Fibroblast of skin of left quadriceps (primary cell): ENCODE data around the gene PUS3.
"Not testable (repeated sequence)": the region's sequence is repeated elsewhere in the genome, so short reads cannot be mapped to it uniquely, and the experiment has no call there.

Experiments
- DNase-seq, 2 experiments: peaks; one replicate each; pipeline ENCODE4 v3.0.0-alpha.2; 2013; ENCODE audit warnings: low read depth in 2 of 2

Gene PUS3

DNA sequence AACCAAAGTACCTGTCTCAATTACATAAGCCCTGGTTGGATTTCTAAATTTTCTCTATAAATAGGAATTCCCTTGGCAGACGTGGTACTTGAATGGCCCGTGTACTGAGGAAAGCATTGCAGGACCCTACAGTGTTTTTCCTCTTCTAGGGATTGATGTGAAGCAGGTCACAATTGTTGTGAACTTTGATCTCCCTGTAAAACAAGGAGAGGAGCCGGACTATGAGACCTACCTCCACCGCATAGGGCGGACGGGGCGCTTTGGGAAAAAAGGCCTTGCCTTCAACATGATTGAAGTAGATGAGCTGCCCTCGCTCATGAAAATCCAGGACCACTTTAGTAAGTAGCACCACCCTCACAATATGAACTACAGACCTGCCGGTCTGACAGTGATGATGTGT is 18.0 kb upstream of the PUS3 start:
- DNase-seq = no peak

DNA sequence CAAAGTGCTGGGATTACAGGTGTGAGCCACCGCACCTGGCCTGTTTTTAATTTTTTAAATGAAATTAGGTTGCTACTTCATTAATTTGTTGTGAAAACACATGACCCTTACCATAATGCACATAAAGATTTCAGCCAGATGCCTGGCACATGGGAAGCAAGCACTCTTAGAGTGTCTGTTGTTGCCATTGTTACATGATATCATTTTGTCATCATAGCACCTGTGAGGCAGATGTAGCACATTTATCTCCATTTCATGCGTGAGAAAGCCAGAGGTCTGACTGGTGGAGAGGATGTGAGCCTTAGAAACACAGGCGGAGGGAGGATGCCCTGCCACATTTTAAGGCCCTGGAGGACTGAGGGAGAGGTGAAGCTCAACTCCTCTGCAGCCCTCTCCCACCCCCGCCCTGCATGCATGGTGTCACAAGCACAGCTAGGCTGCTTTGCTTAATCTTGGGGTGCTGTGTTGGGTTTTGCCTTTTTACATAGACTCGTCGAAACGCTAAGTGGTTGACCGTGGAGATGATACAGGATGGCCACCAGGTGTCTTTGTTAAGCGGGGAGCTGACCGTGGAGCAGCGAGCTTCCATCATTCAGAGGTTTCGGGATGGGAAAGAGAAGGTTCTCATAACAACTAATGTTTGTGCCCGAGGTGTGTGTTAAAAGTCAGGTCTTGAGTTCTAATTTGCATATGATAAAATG is 15.3 kb upstream of the PUS3 start:
- no peak for DNase-seq

DNA sequence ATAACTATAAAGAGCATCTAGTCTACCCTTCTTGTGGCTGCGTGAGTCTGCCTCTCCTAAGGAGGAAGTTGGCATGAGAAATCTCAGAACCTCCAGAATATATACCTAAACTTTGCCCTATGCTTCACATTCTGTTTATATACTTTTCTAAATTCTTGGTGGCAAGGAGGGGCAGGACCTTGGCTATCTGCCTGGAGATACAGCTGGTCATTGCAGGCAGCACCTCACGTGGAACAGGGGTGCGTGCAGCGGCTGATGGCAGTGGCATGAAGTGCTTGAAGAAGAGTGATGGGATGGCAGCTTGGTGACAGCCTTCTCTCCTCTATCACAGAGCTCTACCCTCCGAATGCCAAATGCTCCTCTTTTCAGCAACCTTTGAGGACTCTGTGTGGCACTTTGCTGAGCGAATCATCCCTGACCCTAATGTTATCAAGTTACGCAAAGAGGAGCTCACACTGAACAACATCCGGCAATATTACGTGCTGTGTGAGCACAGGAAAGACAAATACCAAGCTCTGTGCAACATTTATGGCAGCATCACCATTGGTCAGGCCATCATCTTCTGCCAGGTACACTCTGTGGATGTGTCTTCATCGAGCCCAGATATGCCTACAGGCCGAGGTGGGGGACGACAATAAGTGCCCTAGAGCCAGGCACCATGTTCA is 13.8 kb upstream of the PUS3 start:
- DNase-seq = no peak

DNA sequence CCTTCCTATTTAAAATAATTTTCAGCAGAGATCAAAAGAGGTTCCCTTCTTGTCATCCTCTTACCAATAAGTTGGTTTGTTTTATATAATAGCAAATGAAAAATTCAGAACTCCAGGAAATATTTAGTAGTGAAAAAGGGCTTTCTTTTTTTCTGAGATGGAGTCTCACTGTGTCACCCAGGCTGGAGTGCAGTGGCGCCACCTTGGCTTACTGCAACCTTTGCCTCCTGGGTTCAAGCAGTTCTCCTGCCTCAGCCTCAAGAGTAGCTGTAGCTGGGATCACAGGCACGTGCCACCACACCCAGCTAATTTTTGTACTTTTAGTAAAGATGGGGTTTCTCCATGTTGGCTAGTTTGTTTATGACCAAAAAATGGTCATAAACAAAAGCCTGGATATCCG is 11.6 kb upstream of the PUS3 start:
- not testable (repeated sequence) for DNase-seq

DNA sequence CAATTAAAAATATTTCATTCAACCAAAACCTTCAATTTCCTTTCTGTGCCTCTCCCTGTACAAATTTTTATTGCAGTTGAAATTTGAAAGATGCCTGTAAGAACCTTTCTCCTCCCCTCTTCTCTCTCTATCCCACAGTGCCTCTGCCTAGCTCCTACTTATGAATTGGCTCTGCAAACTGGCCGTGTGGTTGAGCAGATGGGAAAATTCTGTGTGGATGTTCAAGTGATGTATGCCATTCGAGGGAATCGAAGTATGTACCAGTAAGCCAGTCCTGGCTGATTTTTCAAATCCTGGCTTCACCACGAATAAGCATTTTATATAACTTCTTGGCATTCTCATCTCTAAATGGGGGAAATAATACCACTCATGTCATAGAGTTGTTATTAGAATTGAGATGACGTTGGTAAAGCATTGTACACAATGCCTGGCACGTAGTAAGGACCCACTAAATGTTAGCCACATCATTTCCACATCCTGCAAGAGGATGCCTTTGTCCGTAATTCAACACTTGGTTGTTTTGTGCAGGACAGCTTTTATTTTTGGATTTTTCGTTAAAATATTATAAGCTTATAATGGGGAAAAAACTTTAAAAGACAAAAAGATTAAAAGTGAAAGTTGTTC is 7.3 kb upstream of the PUS3 start:
- no peak for DNase-seq

DNA sequence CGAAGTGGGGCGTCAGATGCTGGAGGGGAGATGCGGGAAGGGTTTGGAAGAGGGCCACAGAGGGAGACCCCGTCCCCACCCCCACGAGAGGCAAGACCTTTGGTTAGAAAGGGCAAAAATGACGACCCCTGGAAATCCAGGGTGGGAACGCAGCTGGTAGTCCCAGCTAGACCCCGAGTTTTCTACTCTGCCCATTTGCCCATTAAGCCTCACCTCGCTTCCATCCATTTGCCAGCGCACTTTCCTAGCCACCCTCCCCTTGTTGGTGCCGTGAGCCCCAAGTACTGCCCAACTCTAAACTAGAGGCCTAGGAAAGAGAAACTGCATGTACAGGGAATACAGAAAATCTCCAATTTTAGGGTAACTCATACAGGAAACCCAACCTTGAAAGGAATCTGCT is 1.7 kb upstream of the PUS3 start:
- DNase-seq = no peak

DNA sequence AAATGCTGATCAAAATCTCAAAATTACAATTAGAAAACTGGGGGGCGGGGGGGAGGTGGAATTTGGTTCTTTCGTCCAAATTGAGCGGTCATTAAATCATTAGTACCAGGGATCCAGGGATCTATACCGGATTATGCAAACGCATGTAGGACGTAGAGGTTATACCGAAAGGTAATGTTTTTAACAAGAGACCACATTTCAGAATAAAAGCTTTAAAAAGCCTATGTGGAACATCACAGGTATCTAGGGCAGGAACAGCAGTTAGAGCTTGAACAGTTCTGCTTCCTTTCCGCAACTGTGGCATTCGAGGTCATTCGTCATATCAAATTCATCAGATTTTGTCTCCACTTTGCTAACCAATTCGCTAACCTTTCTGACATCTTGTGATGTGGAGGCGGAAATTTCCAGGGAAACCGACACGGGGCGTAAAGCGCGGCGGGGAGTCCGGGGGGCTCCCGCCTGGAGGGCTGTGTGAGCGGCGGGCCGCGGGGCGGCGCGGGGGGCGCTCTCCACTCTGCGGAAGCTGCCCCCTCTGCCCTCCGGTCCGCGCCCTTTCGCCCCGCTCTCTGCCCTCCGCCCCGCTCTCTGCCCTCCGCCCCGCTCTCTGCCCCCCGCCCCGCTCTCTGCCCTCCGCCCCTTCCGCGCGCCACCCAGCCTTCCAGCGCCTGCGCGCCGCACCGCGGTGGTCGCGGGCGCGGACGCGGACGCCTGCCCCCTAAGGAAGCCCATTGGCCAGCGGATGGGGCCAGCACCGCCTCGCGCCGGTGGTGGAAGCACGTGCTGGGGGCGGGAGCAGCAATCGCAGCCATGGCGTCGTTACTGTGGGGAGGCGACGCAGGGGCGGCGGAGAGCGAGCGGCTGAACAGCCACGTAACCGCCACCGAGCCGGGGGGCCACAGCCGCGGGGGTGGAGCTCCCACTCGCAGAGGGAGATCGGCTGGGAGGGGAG is 979 bp upstream of the PUS3 start, which contains the start of gene DDX25:
DDX25 (plus strand) TSS at position 798 of the 949 bp plus-strand sequence; CDS start at position 808, 10 bp downstream.
- no peak for DNase-seq

DNA sequence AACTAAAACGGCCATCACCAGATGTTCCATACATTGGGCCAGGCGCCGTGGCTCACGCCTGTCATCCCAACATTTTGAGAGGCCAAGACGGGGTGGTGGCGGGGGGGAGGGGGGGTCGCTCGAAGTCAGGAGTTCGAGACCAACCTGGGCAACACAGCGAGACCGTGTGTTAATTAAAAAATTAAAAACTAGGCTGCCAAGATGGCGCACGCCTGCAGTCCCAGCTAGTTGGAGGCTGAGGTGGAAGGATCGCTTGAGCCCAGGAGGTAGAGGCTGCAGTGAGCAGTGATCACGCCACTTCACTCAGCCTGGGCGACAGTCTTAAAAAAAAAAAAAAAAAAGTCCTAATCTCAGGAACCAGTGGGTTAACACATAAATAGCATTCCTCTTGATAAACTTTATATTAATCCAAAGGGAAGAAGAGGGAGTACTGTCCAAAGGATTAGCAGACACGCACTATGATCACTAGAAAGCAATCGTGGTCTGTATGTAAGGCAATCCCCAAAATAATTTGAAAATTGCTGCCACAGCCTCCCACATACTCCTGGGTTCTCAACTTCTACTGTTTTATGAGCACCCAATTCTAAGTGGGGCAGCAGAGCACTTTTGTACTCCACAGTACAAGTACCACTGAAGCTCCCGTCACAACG is 604 bp downstream of the PUS3 start:
- no peak for DNase-seq

DNA sequence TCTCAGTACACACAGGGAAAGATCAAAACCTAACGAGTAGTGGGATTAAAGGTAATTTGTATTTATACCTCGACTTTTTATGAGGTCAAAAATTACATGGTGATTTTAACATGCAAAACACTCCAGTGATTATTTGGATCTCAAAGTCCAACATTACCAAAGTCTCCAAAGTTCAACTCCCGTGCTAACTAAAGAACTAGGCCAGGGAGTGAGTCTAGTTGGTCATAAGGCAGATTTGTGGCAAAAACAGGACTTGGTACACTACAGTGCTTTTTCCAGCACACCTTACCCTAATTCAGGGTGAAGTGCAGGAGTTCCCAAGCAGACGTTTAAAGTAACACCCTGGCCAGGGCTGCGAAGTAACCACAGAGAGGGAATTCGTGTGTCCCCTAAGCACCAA is 1.1 kb downstream of the PUS3 start:
- no peak for DNase-seq

DNA sequence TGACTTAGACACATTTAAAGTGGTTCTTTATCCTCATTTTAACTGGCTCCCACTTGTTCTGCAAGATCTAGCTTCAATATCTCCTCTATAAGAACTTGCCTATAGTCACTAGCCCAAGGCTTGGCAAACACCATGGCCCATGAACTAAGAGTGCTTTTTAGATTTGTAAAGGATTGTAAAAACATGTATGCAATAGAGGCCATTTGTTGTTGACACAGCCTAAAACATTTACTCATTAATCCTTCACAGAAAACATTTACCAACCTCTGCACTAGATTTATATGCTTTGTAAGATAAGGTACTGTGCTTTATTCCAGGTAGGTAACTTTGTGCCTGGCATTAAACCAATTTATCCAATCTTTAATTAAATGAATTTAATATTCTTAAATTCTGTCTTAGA is 10.0 kb downstream of the PUS3 start:
- no peak for DNase-seq

DNA sequence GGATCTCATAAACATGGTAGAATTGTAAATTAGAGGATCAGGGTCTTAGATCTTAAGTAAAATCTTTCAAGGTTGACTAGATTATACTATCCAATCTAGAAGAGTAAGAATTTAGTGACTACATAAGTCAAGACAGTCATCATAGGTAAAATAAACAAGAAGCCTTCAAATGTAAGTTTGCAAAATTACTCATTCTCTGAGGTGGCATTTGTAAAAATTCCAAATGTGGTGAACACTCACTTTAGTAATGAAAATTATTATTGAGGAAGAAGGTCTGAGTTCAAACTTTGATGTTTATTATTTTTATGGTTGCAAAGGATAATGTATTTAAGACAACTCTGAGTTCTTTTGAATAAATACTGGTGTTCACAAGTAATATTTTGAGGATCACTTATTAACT is 10.9 kb downstream of the PUS3 start:
- no peak for DNase-seq

DNA sequence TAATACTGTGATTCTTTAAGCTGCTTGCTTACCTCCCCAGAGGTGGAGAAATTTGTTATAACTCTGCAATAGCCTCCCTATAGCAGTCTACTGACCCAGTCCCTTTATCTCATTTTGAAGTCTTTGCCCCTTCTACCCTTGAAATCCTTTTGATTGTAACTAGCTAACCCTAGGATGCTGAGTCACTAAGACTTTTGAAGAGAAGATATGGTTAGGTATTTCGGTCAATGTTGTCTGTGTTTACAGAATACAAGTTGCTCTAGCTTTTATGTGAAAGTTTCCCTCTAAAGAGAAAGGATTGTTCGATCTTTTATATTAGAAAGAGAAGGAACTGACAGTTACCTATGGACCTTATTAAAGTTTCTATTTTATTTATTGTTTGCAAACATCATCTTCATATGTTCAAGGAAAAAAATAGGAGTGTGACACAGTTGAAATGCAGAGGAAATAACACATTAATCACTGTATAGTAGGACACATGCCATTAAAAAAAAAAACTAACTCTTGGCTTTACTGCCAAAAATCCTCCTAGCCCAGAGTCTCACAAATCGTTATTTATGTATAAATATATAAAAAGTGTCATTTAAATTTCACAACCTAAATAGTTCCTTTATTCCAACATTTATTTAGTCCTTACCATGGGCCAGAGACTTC is 12.4 kb downstream of the PUS3 start:
- no peak for DNase-seq

DNA sequence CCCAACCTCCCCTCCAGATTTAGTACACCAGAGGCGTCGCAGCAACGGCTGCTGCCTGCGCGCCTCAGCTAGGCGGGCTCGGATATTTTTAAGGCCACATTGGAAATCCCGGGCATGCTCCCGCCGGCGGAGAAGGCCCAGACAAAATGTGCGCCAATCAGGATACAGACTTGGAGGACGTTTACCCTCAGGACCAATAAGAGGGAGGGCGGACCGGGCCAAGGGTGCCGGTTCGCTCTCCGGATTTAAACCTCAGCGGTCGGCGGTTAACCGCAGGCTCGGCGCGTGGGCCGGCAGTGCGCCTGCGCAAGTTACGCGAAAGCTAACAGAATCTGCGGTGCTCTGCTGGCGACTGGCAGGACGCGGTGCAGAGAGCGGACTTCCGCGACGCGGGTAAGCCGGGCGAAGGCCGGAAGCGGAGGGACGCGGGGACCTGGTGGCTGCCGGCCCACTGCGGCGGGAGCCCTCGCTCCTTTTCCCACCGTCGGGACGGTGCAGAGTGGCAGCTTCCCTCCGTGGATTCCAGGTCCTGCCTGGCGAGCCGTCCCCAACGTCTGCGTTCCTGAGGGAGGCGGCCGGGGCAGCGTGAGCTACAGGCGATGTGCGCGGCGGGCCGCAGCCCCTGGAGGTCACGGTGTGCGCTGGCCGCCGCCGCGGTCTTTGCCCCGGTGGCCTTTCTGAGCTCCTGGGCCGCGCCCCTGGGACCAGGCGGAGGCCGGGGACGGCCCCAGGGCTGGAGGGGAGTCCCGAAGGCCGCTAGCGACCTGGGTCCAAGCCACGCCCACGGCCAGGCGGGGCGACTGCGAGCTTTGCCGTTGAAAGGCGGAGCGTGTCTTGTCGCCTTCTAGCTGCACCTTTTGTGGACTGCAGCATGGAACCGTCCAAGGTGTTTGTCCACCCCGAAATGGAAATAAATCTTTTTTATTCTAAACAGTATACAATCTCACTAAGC is 15.4 kb downstream of the PUS3 start, which contains the start of gene HYLS1:
HYLS1 (plus strand) TSS at position 296 of the 952 bp plus-strand sequence. CDS start 11,701 bp downstream, outside the sequence.
- peak; percentile 92 to 93 for DNase-seq

DNA sequence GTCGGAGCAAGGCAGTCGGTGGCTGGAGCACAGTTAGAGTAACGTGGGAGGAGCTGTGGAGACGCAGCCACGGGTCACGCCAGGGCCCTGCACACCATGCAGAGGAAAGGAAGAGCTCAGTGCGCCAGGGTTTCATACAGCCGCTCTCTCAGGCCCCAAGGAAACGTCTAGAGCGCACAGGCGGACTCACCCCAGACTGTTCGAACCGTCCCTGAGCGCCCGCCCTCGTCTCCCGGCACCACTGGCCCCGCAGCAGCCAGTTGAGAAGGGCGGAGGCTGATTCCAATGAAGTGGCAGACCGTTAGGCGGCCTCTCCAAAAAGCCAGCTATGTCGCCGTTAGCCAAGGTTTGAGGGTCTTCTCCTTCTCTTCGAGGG is 16.0 kb downstream of the PUS3 start:
- DNase-seq = no peak

DNA sequence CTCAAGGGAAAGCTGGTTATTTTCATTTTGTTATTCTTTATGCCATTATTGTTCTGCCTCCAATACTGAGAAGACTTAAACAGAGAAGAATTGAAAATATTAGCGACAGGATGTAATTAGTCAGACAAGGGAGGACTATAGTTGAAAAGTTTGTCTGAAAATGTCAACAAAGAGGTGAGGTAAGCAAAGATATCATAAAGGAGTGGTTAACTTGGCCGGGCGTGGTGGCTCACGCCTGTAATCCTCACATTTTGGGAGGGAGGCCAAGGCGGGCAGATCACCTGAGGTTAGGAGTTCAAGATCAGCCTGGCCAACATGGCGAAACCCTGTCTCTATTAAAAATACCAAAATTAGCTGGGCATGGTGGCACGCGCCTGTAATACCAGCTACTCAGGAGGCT is 19.6 kb downstream of the PUS3 start:
- no peak for DNase-seq

DNA sequence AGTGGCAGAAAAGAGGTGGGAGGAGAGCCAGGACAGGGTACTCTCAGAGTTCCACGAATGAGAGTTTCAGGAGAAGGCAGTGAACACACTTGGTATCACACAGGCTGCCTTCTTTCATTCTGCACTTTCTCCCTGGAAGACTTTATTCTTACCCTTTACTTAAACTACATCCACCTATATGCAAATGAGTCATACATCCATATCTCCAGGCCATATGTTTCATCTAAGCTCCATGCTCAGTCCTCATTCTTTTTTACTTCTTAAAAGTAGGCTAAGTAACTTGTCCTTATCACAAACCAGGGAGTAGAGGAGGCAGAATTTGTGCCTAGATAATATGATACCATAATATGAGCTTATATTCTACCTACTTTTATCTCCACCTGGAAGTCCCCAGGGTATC is 21.7 kb downstream of the PUS3 start:
- no peak for DNase-seq

DNA sequence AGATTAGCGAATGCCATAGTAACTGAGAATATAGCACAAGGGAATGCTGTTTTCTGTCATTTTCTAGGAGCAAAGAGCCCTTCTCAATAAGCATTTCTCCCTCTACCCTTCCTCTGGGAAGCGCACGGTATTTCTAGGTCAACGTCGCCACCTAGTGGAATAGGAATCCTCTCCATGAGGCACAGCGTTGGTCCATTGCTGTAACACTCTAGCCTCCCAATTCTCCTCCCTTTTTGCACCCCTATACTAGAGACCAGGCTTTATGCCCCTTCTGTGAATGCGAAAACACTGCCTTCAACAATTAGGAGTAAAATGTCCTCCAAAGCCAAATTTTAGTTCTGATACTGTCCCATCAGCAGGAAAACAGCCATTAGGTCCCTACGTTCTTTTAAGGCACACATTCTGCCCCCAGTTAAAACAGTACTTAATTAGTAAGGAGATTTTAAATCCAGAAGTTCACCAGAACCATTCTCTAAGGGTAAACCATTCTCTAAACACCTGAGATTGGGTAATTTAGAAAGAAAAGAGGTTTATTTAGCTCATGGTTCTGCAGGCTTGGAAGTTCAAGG is 28.4 kb downstream of the PUS3 start:
- peak; percentile 23 to 27 for DNase-seq

DNA sequence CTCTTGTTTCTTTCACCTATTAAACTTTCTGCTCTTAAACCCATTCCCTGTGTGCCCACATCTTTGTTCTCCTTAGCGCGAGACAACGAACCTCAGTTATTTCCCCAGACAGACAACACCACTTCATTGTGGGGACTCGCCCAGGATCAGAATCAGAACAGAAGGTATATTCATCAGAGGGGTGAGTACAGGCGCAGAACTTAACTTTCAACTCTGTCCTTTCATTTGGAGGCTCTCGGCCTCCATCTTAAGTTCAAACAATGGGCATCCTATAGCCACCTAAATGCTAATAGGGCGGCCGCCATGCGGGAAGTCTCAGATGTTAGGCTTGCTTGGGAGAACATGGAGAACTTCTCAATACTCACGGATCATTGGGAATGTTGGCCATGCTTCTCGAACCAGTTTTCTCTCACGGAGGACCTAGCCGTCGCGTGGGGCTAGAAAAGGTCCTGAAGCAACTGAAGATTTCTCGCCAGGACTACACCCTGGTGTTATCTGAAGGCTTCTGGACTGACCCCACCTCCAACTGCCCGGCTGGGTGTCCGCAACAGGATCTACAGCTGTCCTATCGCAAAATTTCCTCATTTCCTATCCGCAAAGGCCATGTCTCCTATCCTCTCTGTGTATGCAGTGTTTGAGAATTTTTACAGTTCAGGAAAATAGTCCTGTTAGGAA is 29.0 kb downstream of the PUS3 start:
- no peak for DNase-seq

DNA sequence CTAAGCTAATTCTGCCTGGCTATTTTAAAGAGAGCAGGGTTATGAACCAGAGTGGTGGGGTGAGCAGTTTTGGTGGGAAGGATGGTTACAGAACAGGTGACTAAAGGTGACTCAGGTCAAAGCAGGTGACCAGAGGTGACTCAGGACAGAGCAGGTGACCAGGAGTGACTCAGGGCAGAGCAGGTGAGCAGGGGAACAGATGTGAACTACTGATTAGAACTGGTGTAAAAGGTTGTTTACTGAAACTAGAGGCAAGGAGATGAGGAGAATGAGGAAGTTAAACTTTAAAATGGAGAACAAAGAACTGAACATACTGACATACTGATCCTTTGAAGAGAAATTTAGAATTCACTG is 30.9 kb downstream of the PUS3 start:
- no peak for DNase-seq
